ENCODE results near the gene CCDC160.
"Not testable (repeated sequence)": the region's sequence is repeated elsewhere in the genome, so short reads cannot be mapped to it uniquely, and the experiment has no call there.

The CCDC160 gene

GRCh38 chrX:134236626-134237614 is at the start of gene CCDC160:
TSS of gene CCDC160 (plus strand) at chrX:134237182. CDS start at chrX:134244801, 7,619 bp downstream.
- no peak for FAIRE-seq
- peak; percentile 6 for DNase-seq (ENCODE audit: insufficient read length, low spot score)

DNA sequence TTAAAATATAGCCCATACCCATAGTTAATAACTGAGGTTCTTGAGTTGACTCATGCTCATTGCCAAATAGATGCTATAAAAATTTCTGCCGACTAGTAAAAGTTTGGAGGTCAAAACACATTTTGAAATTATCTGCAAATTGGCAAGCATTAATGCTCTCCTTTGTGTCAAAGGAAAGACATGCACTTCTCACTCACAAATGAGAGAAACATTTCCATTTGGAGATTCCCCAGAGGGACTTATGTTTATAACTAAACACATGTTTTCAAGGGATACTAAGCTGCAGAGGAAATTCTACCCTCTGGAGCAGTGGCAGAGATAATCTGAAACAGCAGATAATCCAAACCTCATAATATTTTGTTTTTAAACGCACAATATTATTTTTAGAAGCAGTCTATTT is 45.7 kb upstream of the CCDC160 start:
- no peak for FAIRE-seq

GRCh38 chrX:134194915-134195314 is 42.1 kb upstream of the CCDC160 start:
- no peak for DNase-seq (ENCODE audit: insufficient read length, low spot score)
- FAIRE-seq = no peak

More for the DNA sequence above, 45.7 kb upstream of the CCDC160 start:
- no peak for DNase-seq (ENCODE audit: insufficient read length, low spot score)

DNA sequence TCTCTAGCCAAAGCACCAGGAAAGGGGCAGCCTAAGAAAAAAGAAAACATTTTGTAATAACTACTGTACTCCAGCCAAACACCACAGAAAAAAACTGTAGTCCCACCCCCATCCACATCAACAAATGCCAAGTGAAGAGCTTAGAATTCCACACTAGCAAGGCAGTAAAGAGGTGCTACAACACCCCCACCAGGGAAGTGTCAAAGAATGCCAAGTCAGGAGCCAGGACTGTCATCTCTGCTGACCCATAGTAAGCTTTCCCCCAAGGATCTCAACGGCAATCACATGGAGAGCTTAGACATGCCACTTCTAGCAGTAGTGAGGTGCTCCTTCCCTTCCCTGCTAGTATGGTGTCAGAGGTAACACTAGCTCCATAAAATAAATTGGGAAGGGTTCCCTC is 34.4 kb upstream of the CCDC160 start:
- FAIRE-seq = no peak
- DNase-seq (ENCODE audit: insufficient read length, low spot score) = no peak

- DNase-seq (ENCODE audit: insufficient read length, low spot score) (no peak), FAIRE-seq (no peak)
These were observed 30.8 kb upstream of the CCDC160 start for GRCh38 chrX:134206221-134206620.

- FAIRE-seq = no peak
These were observed 26.5 kb upstream of the CCDC160 start for GRCh38 chrX:134210465-134210864.

GRCh38 chrX:134235236-134235635 is 1.7 kb upstream of the CCDC160 start:
- no peak for DNase-seq (ENCODE audit: insufficient read length, low spot score)
- no peak for FAIRE-seq

More at GRCh38 chrX:134210465-134210864, 26.5 kb upstream of the CCDC160 start:
- DNase-seq (ENCODE audit: insufficient read length, low spot score) = no peak

DNA sequence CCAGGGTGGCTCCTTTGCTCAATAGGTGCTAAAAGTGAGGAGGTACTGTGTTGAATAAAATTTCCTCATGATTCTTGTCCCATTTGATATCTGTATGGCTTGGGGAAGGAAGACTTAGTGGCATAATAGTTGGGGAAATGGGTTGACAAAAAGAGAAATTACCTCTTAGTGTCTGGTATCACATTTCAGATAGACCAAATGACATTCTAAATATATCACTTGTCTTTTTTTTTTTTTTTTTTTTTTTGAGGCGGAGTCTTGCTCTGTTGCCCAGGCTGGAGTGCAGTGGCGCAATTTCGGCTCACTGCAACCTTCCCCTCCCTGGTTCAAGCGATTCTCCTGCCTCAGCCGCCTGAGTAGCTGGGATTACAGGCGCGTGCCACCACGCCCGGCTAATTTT is 1.2 kb downstream of the CCDC160 start:
- not testable (repeated sequence) for FAIRE-seq; DNase-seq (ENCODE audit: insufficient read length, low spot score)

- no peak for DNase-seq (ENCODE audit: insufficient read length, low spot score)
These were observed 2.0 kb downstream of the CCDC160 start for GRCh38 chrX:134239016-134239415.

DNA sequence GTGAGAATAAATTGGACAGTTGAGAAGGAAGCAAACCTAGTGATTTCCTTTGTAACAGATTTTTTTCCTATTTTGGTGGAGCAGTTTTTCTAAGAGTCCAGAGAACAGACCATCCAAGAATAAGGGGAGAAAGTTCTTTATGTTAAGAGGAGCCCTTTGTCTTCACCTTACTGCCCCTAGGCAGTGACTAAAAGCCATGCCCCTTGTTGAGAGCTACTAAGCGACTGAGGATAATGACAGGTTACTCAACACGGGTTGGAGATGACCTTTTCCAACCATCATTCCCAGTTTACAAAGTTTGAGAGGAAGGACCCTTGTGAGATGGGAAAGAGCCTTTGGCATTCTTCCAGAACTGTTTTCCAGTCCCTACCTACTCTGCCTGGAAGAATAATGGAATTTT is 3.2 kb downstream of the CCDC160 start:
- FAIRE-seq (no peak), DNase-seq (ENCODE audit: insufficient read length, low spot score) (no peak)

More at GRCh38 chrX:134239016-134239415, 2.0 kb downstream of the CCDC160 start:
- FAIRE-seq = no peak

DNA sequence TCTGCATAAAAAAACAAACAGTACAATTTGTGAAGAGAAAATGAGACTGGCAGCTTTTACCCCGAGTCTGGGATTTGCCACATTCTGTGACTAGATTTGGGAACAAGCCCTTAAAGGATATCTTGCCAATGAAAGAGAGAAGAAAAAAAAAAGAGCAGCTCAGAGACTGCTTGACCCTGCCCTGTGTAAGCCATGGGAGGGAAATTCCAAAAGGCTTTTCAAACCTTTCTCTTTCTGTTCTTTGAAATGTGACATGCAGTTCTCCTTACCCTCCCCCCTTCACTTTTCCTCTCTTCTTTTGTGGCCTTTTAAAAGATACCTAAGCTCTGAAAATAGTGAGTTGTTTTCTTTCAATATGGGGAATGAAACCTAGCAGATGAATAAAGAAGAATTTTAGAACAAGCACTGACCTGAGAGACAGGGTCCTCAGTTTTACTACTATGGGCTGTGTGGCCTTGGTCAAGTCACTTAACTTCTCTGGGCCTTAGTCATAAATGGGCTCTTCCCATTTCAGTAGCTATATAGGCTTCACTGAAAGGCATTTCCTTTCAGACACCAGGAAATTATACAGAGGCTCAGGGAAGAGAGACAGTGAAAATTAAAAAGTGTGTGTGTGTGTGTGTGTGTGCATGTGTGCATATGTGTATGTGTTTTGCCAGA is 5.1 kb downstream of the CCDC160 start:
- FAIRE-seq (no peak), DNase-seq (ENCODE audit: insufficient read length, low spot score) (no peak)

DNA sequence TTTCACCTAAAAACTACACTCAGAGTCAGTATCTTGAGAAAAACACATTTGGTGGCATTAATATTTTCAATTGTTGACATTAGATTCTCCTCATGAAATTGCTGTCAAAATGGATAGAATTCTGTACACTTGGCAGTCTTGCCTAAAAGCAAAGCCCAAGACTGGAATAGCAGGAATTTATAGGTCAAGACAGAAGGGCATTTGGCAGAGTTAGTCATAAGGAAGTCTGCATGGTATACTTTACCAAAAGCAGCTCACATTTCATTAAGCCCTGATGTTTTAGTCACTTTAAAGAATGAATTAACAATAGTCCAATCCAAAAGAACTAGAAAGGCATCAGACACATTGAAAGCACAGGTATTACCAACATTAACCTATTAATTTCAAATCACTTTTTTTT is 7.1 kb downstream of the CCDC160 start:
- FAIRE-seq (no peak), DNase-seq (ENCODE audit: insufficient read length, low spot score) (no peak)

DNA sequence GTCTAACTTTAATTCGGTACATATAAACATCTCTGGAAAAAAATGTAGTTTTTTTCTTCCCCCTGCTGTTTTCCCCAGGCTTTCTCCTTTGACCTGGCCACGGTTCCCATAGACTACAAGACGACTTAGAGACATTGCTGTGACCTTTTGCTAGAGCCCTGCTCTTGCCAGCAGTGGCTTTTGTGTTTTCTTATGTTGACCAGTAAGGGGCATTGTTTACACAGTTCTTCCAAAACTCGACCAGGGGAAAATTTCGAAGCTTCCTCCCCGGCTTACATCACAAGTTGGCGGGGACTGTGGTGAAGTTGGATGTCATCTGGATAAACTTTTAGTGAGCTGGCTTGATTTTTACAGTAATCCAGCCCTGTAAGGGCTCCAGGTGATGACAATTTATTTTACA is 9.3 kb downstream of the CCDC160 start:
- FAIRE-seq (no peak), DNase-seq (ENCODE audit: insufficient read length, low spot score) (no peak)

GRCh38 chrX:134247492-134247891 is 10.5 kb downstream of the CCDC160 start:
- DNase-seq (ENCODE audit: insufficient read length, low spot score) (no peak), FAIRE-seq (no peak)

- DNase-seq (ENCODE audit: insufficient read length, low spot score) = no peak
- FAIRE-seq = no peak
These were observed 12.3 kb downstream of the CCDC160 start for GRCh38 chrX:134249241-134249640.

DNA sequence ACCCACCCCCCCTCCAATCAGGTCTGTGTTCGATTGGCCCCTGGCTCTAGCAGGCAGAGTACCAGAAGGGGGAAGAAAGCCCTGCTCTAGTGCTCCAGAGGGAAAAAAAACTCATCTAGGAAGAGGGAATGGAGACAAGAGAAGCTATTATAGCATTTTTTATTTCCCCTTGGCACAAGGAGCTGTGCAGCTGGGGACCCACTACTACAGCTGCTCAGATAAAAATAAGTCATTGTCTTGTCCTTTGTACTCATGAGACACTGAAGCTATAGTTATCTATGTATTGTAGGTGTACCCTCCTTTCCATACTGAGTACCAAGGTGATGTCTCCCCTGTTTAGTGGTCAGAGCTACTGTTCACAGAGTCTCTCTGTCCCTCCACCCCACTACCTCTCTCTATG is 14.3 kb downstream of the CCDC160 start:
- DNase-seq (ENCODE audit: insufficient read length, low spot score) (no peak), FAIRE-seq (no peak)

- DNase-seq (ENCODE audit: insufficient read length, low spot score) = no peak
- FAIRE-seq = no peak
These were observed 17.5 kb downstream of the CCDC160 start for GRCh38 chrX:134254511-134254910.

DNA sequence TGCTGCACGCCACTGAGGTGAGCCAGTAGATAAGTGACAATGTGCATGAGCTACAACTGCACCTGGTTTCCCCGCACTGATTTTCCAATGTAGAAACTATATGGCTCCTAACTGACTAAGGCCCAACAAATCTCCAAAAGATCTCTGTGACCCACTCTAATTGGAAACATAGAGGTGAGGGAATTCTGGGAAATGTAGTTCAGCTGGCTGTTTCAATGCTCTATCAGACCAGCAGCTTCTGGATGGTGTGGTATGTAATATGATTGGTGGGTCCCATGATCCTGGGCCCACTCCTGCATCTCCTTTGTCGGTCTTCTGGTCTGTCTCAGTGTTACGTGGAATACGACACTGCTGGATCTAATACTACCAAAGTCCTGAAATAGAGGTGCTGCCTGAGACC is 18.6 kb downstream of the CCDC160 start:
- no peak for DNase-seq (ENCODE audit: insufficient read length, low spot score)
- no peak for FAIRE-seq

- no peak for FAIRE-seq
- no peak for DNase-seq (ENCODE audit: insufficient read length, low spot score)
These were observed 19.7 kb downstream of the CCDC160 start for GRCh38 chrX:134256684-134257083.

DNA sequence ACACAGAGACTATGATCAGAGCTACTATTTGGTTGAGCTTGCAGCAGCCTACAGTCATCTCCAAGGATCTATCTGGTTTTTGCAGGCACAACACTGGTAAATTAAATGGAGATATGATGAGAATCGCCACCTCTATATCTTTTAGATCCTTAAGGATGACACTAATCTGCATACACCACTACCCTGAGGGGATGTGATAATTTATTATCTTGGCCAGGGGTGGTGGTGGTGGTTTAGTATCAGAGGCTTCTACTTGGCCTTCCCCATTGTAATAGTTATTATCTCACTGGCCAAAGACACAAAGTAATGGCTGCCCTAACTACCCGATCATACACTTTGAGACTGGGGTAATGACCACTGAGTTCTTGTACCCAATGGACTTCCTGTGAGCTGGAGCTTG is 21.2 kb downstream of the CCDC160 start:
- no peak for DNase-seq (ENCODE audit: insufficient read length, low spot score)
- FAIRE-seq = no peak

GRCh38 chrX:134285934-134286333 is 49.0 kb downstream of the CCDC160 start:
- FAIRE-seq; DNase-seq (ENCODE audit: insufficient read length, low spot score): not testable (repeated sequence)

- FAIRE-seq (no peak), DNase-seq (ENCODE audit: insufficient read length, low spot score) (no peak)
These were observed 50.4 kb downstream of the CCDC160 start for GRCh38 chrX:134287346-134287745.

Measured in HTR-8/SVneo (cell line).